ENCODE results near the gene CBLC. TPM values are rescaled to one million over a fixed set of nuclear protein-coding genes. Genes with fewer than 3 reads are reported as not detected.

The CBLC gene
- total RNA-seq, 1 experiment from 2014 or later = 54.3 TPM

DNA sequence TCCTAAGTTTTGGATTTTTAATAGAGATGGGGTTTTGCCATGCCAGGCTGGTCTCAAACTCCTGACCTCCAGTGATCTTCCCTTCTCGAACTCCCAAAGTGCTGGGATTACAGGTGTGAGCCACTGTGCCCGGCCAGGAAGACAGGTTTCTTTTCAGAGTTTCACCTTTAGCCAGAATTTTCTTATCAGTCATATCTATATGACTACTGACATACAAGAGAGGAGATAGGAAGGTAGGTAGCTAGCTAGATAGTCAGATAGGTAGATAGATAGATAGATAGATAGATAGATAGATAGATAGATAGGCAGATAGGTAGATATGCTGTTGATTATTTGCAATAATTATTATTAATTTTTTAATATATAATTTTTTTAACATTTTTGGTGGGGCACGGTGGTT is 7.6 kb downstream of the CBLC start:
- TF ChIP-seq, protein P1, sequence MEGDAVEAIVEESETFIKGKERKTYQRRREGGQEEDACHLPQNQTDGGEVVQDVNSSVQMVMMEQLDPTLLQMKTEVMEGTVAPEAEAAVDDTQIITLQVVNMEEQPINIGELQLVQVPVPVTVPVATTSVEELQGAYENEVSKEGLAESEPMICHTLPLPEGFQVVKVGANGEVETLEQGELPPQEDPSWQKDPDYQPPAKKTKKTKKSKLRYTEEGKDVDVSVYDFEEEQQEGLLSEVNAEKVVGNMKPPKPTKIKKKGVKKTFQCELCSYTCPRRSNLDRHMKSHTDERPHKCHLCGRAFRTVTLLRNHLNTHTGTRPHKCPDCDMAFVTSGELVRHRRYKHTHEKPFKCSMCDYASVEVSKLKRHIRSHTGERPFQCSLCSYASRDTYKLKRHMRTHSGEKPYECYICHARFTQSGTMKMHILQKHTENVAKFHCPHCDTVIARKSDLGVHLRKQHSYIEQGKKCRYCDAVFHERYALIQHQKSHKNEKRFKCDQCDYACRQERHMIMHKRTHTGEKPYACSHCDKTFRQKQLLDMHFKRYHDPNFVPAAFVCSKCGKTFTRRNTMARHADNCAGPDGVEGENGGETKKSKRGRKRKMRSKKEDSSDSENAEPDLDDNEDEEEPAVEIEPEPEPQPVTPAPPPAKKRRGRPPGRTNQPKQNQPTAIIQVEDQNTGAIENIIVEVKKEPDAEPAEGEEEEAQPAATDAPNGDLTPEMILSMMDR (IDR thresholded peaks at IDR 0.05; ENCODE audit: unreplicated experiment) = no peak
- BruUV-seq (replicated peaks) = no TSS peak
- no peak overlapping the region for H3K27ac Mint-ChIP-seq (ENCODE audit: unreplicated experiment)
- H3K36me3 Mint-ChIP-seq (ENCODE audit: insufficient read depth, unreplicated experiment) = peaks cover 74% of the 10 kb centered on the region
- H3K9me3 Mint-ChIP-seq (ENCODE audit: low read depth, unreplicated experiment) = no peaks in the 10 kb centered on the region
- no peak overlapping the region for H3K4me3 Mint-ChIP-seq (ENCODE audit: low read depth, unreplicated experiment)
- H3K4me1 Mint-ChIP-seq (ENCODE audit: low read depth, unreplicated experiment) = peaks cover 11% of the 10 kb centered on the region
- no peaks in the 10 kb centered on the region for H3K27me3 Mint-ChIP-seq (ENCODE audit: unreplicated experiment)
- intact Hi-C loops (cut with micrococcal nuclease; ENCODE audit: unreplicated experiment) = no loop called here
- DNase-seq = no peak
- CTCF ChIA-PET = interaction anchor here (1.5 kb wide), 2 partner anchors 22 to 62 kb away, joined by 4 to 6 read pairs; no protein-coding TSS in a partner anchor

DNA sequence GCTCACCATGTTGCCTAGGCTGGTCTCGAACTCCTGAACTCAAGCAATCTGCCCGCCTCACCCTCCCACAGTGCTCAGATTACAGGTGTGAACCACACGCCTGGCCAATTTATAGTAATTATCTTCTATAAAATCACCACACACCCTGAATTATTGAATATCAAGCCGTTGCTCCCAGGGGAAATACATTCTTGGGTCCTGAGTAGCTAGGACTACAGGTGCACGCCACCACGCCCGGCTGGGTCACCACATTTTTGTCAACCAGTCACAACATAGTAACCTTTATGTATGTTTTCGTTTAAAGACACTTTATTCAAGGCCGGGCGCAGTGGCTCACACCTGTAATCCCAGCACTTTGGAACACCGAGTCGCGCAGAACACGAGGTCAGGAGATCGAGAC is 8.3 kb downstream of the CBLC start:
- no peaks in the 10 kb centered on the region for H3K27me3 Mint-ChIP-seq (ENCODE audit: unreplicated experiment)
- TF ChIP-seq, protein P1 (IDR thresholded peaks at IDR 0.05; ENCODE audit: unreplicated experiment) = no peak
- H3K9me3 Mint-ChIP-seq (ENCODE audit: low read depth, unreplicated experiment) = no peaks in the 10 kb centered on the region

DNA sequence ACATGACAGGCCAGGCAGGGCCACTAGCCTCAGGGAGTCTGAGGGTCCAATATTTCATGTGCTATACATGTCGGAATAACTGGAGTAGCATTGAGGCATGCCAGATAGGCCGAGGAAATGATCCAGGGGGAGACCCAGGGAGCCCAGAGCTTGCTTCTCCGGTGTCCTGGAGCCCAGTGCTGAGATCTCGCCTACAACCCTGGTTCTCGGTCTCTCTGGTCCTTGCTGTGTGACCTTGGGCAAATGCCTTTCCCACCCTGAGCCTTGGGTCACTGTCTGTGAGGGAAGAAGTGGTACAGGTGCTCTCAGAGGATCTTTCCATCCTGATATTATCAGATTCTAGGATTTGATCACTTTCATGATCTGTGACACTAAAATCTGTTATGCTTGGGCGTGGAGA is 11.3 kb downstream of the CBLC start:
- CTCF ChIA-PET = no interaction called here
- no TSS peak for BruUV-seq (replicated peaks)
- Mint-ChIP-seq H3K36me3 (ENCODE audit: insufficient read depth, unreplicated experiment) (peaks cover 80% of the 10 kb centered on the region), H3K27ac (ENCODE audit: unreplicated experiment) (no peak overlapping the region), H3K9me3 (ENCODE audit: low read depth, unreplicated experiment) (no peaks in the 10 kb centered on the region), H3K27me3 (ENCODE audit: unreplicated experiment) (no peaks in the 10 kb centered on the region), H3K4me3 (ENCODE audit: low read depth, unreplicated experiment) (no peak overlapping the region), H3K4me1 (ENCODE audit: low read depth, unreplicated experiment) (peaks cover 8% of the 10 kb centered on the region)
- intact Hi-C loops (cut with micrococcal nuclease; ENCODE audit: unreplicated experiment) = no loop called here
- DNase-seq = no peak
- TF ChIP-seq, protein P1 (IDR thresholded peaks at IDR 0.05; ENCODE audit: unreplicated experiment) = no peak

More for the DNA sequence above, 8.3 kb downstream of the CBLC start:
- intact Hi-C loops (cut with micrococcal nuclease; ENCODE audit: unreplicated experiment) = no loop called here
- DNase-seq = no peak
- Mint-ChIP-seq H3K36me3 (ENCODE audit: insufficient read depth, unreplicated experiment) (peaks cover 72% of the 10 kb centered on the region), H3K4me1 (ENCODE audit: low read depth, unreplicated experiment) (peaks cover 11% of the 10 kb centered on the region), H3K4me3 (ENCODE audit: low read depth, unreplicated experiment) (no peak overlapping the region), H3K27ac (ENCODE audit: unreplicated experiment) (no peak overlapping the region)
- BruUV-seq (replicated peaks) = no TSS peak
- CTCF ChIA-PET = no interaction called here

DNA sequence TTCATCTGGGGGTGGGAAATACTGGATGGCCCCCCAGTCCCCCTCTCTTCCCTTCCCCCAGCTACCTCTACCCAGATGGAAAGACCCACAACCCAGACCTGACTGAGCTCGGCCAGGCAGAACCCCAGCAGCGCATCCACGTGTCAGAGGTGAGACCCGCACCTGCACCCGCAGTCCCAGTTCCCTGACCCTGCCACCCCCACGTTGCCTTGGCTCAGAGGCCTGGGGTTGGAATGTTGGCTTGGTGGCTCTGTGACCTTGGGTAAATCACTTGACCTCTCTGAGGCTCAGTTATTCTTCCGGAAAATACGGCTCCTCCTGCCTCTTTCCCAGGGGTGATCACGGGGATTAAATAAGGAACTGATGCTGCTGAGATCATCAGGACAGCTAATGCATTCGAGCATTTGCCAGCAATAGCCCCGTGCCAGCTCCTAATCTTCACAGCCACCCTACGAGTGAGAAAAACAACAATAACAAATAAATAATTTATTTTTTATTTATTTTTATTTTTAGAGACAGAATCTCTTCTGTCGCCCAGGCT is 12.3 kb downstream of the CBLC start:
- no TSS peak for BruUV-seq (replicated peaks)
- intact Hi-C loops (cut with micrococcal nuclease; ENCODE audit: unreplicated experiment) = no loop called here
- H3K36me3 Mint-ChIP-seq (ENCODE audit: insufficient read depth, unreplicated experiment) = peaks cover 80% of the 10 kb centered on the region

More for the DNA sequence above, 12.3 kb downstream of the CBLC start:
- Mint-ChIP-seq H3K9me3 (ENCODE audit: low read depth, unreplicated experiment) (no peaks in the 10 kb centered on the region), H3K27ac (ENCODE audit: unreplicated experiment) (no peak overlapping the region), H3K4me1 (ENCODE audit: low read depth, unreplicated experiment) (no peaks in the 10 kb centered on the region), H3K27me3 (ENCODE audit: unreplicated experiment) (no peaks in the 10 kb centered on the region), H3K4me3 (ENCODE audit: low read depth, unreplicated experiment) (no peak overlapping the region)
- DNase-seq = no peak
- CTCF ChIA-PET = no interaction called here
- TF ChIP-seq, protein P1 (IDR thresholded peaks at IDR 0.05; ENCODE audit: unreplicated experiment) = no peak

Measured in Calu3 (cell line).